ENCODE data around the gene SLC39A9. TPM values are rescaled to one million over a fixed set of nuclear protein-coding genes. Genes with fewer than 3 reads are reported as not detected.

SLC39A9 gene
- total and polyA plus RNA-seq, 10 of the 15 experiments (the other 5 are each of a cell fraction or from before 2014, with no cell fraction given), result 19.9 to 109 (median 46.9) TPM

- Histone ChIP-seq H4K20me1 (ENCODE audit: control insufficient read depth, insufficient read depth) (no peaks in the 10 kb centered on the region), H3K4me2 (ENCODE audit: control insufficient read depth, insufficient read depth) (peak overlapping the region; percentile 96), H2AFZ (ENCODE audit: control insufficient read depth, low read depth, low read length) (peak overlapping the region; percentile 98), H3K4me3 (peak overlapping the region; percentile 98), H3K9me3 (replicated peaks; ENCODE audit: control insufficient read depth, insufficient read depth, low read length) (no peaks in the 10 kb centered on the region; the same call in 1 of the 3 replicates), H3K27me3 (replicated peaks in 1 of 2; ENCODE audit: control insufficient read depth in 2 of 2, insufficient read depth in 2 of 2, low read length in 1 of 2) (no peaks in the 10 kb centered on the region), H3K27ac (ENCODE audit: control insufficient read depth, insufficient read depth) (peak overlapping the region; percentile 90), H3K4me1 (ENCODE audit: control insufficient read depth, insufficient read depth, low read length) (peaks cover 11% of the 10 kb centered on the region), H3K36me3 (ENCODE audit: control insufficient read depth in 2 of 2, insufficient read depth in 2 of 2, low read length in 1 of 2) (peaks cover 0 to 16% of the 10 kb centered on the region in 2 experiments; a peak in 1 of 4 replicates), H3K9ac (ENCODE audit: control insufficient read depth, insufficient read depth, low read length) (peak overlapping the region; percentile 98), H3K79me2 (ENCODE audit: control insufficient read depth, insufficient read depth, low read length) (peaks cover 91% of the 10 kb centered on the region)
- CTCF ChIA-PET, result interaction anchor here (1.1 to 2.9 kb wide), 5 partner anchors 11 to 156 kb away, joined by 4 to 11 read pairs (median 4); no protein-coding TSS in a partner anchor
- SMC1A ChIA-PET (ENCODE audit: uncharacterized antibody, unreplicated experiment), result interaction anchor here (0.7 to 4.4 kb wide), 10 partner anchors 12 to 368 kb away, joined by 3 to 24 read pairs (median 12); partner anchors contain the start of gene SRSF5
- TSS peak; percentile 74 for BruUV-seq (replicated peaks)
- POLR2A ChIA-PET, result interaction anchor here (1.6 to 7.1 kb wide), 5 partner anchors 15 to 61 kb away, joined by 4 to 100 read pairs (median 16); no protein-coding TSS in a partner anchor
- RAD21 ChIA-PET (ENCODE audit: unreplicated experiment), result interaction anchor here (0.8 to 11.7 kb wide), 9 partner anchors 11 to 83 kb away, joined by 3 to 143 read pairs (median 7); no protein-coding TSS in a partner anchor
- intact Hi-C loops (cut with micrococcal nuclease; ENCODE audit: unreplicated experiment), result loop anchor here (1.0 to 10.0 kb wide), 2 partner anchors 61 to 216 kb away; partner anchors contain the start of gene SUSD6
- DNase-seq (ENCODE audit: low read depth, low spot score) (no peak), ATAC-seq (peak; percentile 32), FAIRE-seq (no peak)
- in situ Hi-C loops (cut with MboI), result no loop called here
- 3% methylated on average over 18 of the region's 18 CpGs for WGBS (ENCODE audit: insufficient coverage, insufficient replicate concordance, low lambda C conversion rate, missing lambda C conversion rate)
- TF ChIP-seq FOXK2 (IDR thresholded peaks at IDR 0.05) (no peak), CUX1 (IDR thresholded peaks at IDR 0.05; ENCODE audit: insufficient replicate concordance, low read depth, low read length) (no peak), POLR2AphosphoS2 (IDR thresholded peaks at IDR 0.05; ENCODE audit: low read depth, low read length) (peak; percentile 3; the same call in 1 of the 2 replicates), LARP7 (IDR thresholded peaks at IDR 0.05) (peak; percentile 47; the same call in 1 of the 2 replicates), POLR2A (IDR thresholded peaks at IDR 0.05; ENCODE audit: low read depth, low read length) (no peak), ZNF687 (IDR thresholded peaks at IDR 0.05) (no peak), RBBP5 (conservative IDR thresholded peaks at IDR 0.05) (no peak), MXI1 (IDR thresholded peaks at IDR 0.05; ENCODE audit: low read depth, low read length) (peak; percentile 65), MLLT1 (IDR thresholded peaks at IDR 0.05) (no peak), GABPA (IDR thresholded peaks at IDR 0.05; ENCODE audit: low read depth) (no peak), POLR2AphosphoS5 (IDR thresholded peaks at IDR 0.05; ENCODE audit: low read length) (no peak), MYB (IDR thresholded peaks at IDR 0.05; ENCODE audit: borderline replicate concordance, low read depth, low read length) (no peak)
These were observed 322 bp downstream of the SLC39A9 start for GRCh38 chr14:69398818-69399210.
